GM12892 (cell line): Measurements from ENCODE around the gene HAUS2.

Source experiments
- POLR2A ChIP-seq: IDR thresholded peaks from 2 replicates; pipeline ENCODE4 v1.6.1; 2011; ENCODE audit warnings: low read depth, low read length, control low read depth
- POLR2AphosphoS5 ChIP-seq: IDR thresholded peaks from 2 replicates; pipeline ENCODE4 v1.6.1; 2011; ENCODE audit warnings: low read depth, low read length, control low read depth
- TAF1 ChIP-seq: IDR thresholded peaks from 2 replicates; pipeline ENCODE4 v1.6.1; 2011; ENCODE audit warnings: low read depth, mild to moderate bottlenecking, control low read depth, low read length, borderline replicate concordance

GRCh38 chr15:42507514-42507913 lies 41.1 kb upstream of the HAUS2 start:
- no peak for TF ChIP-seq POLR2A
- no peak for TF ChIP-seq POLR2AphosphoS5
- no peak for TF ChIP-seq TAF1
